NCI-H1105 (cell line): Measurements from ENCODE around the gene KRT6A.
"Not testable (repeated sequence)": the region's sequence is repeated elsewhere in the genome, so short reads cannot be mapped to it uniquely, and the experiment has no call there.

Experiments used
- DNase-seq: peaks from one replicate; lab custom pipeline; 2025; lab: John Stamatoyannopoulos, UW

Gene KRT6A

DNA sequence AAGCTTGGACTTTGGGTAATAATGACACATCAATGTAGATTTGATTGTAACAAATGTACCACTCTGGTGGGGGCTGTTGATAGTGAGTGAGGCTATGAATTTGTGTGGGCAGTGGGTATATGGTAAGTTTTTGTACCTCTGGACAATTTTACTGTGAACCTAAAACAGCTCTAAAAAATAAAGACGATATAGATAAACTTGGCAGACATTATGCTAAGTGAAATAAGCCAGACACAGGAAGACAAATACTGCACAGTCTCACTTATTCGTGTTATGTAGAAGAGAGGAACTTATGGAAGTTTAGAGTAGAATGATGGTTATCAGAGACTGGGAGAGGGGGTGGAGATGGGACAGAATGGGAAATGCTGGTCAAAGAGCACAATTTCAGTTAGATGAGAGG is 28.2 kb downstream of the KRT6A start:
- no peak for DNase-seq

DNA sequence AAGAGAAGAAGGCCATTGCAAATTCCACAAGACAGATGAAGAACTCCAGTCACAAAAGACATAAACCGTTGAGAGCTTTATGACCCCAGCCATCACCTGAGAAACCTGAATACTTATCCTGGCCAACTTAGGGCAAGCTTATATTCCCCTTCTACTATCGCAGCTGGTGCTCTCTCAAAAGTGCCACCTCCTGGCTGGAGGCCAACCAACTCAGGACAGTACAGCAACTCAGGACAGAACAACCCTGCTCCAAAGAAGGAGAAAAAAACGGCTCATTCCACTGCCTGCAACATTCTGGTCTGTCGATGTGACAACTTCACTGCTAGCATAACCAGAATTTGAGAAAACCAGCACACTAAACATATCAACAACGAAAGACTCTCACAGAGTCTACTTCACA is 31.4 kb downstream of the KRT6A start:
- no peak for DNase-seq

- no peak for DNase-seq
Measured at GRCh38 chr12:52458861-52459260, 34.2 kb downstream of the KRT6A start.

GRCh38 chr12:52455821-52456220 is 37.2 kb downstream of the KRT6A start:
- no peak for DNase-seq

DNA sequence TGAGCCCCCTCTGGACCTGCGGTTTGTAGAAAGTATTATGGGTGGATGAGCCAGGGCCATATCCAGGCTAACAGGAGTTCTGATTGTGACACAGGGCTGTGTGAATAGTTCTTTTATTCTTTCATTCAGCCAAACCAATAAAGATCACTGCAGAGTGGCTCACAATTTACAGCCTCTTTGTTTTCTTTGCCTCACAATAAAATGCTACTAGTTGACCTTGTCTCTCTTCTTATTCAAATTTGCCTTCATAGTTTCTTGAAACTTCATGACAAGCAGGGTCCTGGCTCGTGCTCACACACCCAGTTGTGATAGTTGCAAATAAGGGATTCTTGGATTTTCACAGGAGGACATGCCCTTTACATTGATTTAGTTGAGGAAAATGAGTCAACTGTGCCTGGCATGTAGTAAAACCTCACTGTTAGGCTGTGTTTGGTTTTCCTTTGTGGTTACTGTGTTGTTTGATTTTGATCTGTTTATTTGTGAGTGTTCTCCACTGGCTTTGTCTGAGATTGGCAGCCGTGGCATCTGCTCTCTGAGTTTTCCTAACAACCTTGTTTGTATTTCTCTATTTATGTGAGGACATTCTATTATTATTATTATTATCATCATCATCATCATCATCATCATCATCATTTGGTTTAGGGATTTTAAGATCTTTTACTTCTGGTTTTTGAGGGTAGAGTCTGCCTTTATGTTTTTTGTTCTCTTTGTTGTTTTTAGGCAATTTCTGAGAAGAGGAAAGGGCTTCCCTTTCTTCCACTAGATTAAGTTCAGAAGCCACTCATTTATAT is 38.5 kb downstream of the KRT6A start:
- DNase-seq: no peak

GRCh38 chr12:52452101-52452500 is 41.0 kb downstream of the KRT6A start, which contains the start of gene KRT6B:
TSS of gene KRT6B (minus strand) at chr12:52452146. CDS start at chr12:52452078, 68 bp downstream.
- DNase-seq: no peak

GRCh38 chr12:52448228-52448627 is 44.8 kb downstream of the KRT6A start:
- no peak for DNase-seq

- DNase-seq: not testable (repeated sequence)
Measured at GRCh38 chr12:52447196-52447595, 45.9 kb downstream of the KRT6A start.

DNA sequence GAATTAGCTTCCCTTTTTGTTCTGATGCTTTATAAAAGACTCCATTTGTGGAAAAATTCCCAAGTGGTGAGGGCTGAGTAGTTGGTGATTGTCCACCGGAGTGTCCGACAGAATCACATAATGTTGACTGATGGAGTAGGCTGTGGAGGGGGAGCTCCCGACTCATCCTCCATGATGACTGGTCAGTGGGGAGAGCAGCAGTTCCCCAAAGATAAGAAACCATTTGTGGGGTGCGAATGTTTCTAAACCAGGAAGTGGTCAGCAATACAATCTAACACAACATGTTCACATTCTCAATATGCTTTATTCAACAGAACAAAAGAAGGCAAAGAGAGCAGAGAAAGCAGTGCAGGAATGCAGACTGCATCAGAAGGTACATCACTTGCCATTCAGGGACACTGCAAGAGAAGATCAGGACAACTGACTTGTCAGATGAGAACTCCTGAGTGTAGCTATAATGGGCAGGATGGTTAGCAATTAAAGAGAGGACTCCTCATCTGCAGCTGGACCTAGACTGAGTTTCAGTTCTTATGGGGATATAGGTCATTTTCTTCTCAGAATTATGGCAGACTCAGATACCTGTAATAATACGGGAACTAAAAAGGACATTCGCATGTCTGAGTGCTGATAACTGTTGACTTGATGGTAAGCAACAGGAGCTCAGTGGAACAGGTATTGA is 46.6 kb downstream of the KRT6A start:
- DNase-seq: no peak

GRCh38 chr12:52445876-52446275 is 47.2 kb downstream of the KRT6A start:
- no peak for DNase-seq

DNA sequence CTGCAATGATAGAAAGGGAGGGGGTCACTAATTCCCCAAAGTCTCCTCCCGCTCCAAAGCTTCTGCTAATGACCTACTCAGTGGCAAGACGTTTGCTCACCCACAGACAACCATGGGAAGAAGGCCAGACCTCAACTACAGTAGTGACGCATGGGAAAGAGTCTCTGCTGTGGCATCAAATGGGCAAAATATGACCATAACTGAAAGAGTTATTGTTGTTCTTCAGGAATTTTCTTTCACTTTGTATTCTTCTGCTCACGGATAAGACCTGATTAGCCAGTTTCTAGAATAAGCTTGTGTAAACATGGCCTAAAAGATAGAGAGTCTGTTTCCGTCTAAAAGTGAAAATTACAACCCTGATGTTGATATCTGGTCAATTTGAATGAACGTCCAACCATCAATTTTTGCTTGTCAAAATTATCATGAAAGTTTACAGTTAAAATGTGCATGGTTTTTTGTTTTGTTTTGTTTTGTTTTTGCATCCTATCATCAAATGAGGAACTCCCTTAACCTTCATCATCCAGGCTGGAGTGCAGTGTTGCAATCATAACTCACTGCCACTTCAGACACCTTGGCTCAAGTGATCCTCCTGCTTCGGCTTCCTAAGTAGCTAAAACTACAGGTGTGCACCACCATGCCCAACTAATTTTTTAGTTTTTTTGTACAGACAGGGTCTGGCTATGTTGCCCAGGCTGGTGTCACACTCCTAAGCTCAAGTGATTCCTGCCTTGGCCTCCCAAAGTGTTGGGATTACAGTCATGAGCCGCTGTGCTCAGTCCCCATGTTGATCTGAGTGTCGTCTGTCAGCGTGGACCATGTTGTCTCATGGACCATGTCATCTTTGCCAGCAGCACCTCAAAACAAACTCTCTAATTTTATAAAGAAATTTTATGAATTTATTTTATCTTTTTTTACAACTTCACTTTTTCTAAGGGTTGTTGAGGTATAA is 48.1 kb downstream of the KRT6A start:
- no peak for DNase-seq

GRCh38 chr12:52443966-52444365 is 49.1 kb downstream of the KRT6A start:
- DNase-seq: no peak

GRCh38 chr12:52442600-52443061 is 50.4 kb downstream of the KRT6A start:
- DNase-seq: no peak

DNA sequence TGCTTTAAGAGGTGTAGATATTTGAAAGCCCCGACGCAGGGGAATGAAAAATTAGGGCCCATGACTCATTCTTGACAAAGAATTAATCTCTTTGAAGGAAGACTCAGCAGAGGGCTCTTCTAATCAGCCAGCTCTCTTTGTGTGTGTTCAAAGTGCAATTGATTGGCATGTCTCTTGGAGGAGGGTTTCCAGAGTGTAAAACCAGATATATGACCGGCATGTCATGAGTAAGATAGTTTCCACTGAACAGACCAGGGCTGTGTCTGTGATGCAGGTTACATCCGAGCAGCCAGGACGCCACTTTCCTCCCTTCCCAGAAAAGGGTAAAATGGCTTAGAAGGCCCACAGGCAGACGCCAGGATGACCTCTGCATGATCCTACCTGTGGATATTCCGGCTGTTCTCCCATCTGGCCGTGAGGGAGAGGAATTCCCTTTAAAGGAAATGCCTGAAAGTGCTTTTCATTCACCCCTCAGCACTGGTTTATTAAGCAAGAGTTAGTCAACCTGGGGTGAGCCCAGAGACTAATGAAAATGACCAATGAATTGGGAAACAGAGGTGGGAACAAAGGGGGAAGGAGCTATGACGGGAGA is 51.6 kb downstream of the KRT6A start:
- no peak for DNase-seq

DNA sequence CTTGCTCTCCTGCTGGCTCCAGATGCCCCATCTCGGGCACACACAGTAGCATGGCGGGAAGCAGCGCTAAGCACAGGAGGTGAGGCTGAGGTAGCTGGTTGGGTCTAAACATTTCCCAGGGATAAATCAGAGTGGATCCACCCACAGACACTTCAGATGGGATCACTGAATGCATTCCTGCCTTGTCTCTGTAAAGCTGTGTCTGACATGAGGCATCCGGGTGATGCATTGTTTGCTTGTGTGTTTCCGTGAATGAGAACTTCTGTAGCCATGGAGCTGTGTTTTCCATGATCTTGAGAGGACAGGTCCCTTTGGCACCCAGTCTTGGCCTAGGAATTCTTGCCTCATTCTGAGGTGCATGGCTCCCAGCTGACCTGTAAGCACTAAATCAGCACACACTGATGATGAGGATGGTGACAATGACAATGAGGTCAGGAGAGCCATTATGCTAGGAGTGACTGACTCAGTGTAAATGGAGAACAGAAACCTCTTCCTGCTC is 52.2 kb downstream of the KRT6A start:
- DNase-seq: no peak

DNA sequence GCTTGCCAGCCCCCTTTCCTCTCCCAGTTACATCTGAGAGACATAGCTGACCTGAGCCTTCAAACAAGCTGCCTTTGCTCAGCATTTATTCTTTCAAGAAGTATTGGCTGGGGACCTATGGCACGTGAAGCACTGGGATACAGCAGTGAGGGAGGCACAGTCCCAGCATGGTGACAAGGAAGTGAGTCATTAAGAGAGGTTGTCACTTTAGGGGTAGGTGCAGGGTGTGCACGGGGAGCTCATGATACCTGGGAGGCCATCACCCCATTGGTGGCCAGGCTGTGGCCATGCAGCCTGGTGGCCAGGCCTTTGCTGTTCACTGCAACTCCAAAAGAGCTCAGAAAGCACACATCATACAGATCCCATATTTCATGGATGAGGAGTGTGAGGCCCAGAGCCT is 53.2 kb downstream of the KRT6A start:
- no peak for DNase-seq

DNA sequence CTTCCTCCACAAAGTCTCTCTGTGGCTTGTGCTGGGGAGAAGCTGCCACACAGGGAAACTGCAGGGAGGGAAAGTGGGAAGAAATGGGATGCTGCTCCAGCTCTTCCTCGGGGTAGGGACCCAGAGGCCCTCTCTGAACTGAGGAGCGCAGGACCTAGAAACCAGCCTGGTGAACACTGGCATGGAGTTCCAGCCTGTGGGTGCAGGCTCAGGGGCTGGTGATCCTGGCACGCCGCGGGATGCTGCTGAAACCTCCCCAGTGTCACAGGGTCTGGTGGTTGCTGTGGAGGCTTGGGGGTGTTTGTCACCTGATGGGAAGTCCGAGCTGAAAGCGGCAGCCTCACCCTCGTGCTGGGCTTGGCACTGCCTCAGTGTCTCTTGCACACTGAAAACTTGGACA is 53.6 kb downstream of the KRT6A start:
- no peak for DNase-seq

DNA sequence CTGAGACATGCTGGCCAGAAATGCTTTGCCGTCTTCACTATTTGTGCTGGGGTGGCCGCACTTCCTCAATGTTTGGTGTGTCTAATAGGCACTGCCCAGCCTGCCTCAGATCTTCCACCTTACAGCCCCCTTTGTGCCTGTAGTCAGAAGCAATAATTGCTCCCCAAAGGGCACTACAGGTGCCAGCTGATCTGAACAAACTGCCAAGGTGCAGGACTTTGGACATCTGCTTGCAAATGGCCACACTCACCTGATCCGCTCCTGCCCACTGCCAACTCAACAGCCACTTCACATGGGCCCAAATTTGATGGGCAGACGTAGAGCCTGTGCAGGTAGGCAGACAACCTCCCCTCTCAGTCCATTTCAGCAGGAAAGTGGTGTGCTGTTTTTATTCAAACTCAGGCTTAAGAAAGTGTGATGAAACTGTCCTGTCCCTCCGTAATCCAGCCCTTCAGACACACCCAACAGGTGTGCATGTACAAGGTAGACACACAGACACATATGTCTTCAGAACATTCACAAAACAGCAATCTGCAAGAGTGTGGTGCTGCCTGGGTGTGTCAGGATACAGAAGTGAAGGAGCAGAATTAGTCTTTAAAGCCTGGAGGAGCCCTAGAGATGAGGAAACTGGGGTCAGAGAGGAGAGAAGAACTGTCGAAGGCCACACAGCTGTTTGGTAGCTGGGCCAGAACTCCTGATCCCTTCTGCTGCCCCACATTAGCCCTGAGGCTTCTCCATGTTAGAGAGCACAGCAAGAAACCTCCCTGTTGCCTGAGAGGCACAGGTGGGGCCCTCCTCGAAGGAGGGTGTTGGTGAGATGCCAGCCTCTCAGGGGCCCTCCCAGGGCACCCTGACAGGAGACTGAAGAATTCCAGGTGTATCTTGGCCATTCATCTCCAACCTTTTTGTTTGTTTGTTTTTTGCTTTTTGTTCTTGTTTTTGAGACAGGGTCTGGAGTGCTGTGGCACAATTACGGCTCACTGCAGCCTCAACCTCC is 54.5 kb downstream of the KRT6A start:
- DNase-seq: no peak

- DNase-seq: no peak
Measured at GRCh38 chr12:52437508-52437907, 55.5 kb downstream of the KRT6A start.
